ENCODE results near the gene PIGX. TPM values are rescaled to one million over a fixed set of nuclear protein-coding genes. Genes with fewer than 3 reads are reported as not detected.

Gene PIGX
- total RNA-seq, 1 donor from 2014 or later: 37.8 TPM

- peaks cover 28% of the 10 kb centered on the region for H3K4me1 Mint-ChIP-seq
- H3K4me3 Mint-ChIP-seq: no peak overlapping the region
- H3K27ac Mint-ChIP-seq (ENCODE audit: unreplicated experiment): no peak overlapping the region
- peaks cover 4% of the 10 kb centered on the region for H3K9me3 Mint-ChIP-seq
- H3K27me3 Mint-ChIP-seq (ENCODE audit: low read depth): no peaks in the 10 kb centered on the region
- peaks cover 49% of the 10 kb centered on the region for H3K36me3 Mint-ChIP-seq (ENCODE audit: low read depth)
- no peak for DNase-seq (ENCODE audit: low read depth, low spot score)
- no peak for TF ChIP-seq CTCF (conservative IDR thresholded peaks at IDR 0.05)
Measured at GRCh38 chr3:196753201-196753600, 41.0 kb downstream of the PIGX start.

GRCh38 chr3:196754091-196754981, 42.2 kb downstream of the PIGX start:
- Mint-ChIP-seq H3K27me3 (ENCODE audit: low read depth) (no peaks in the 10 kb centered on the region), H3K9me3 (peaks cover 4% of the 10 kb centered on the region), H3K36me3 (ENCODE audit: low read depth) (peaks cover 41% of the 10 kb centered on the region), H3K4me1 (peaks cover 30% of the 10 kb centered on the region), H3K4me3 (no peak overlapping the region), H3K27ac (ENCODE audit: unreplicated experiment) (no peak overlapping the region)
- no peak for DNase-seq (ENCODE audit: low read depth, low spot score)
- TF ChIP-seq CTCF (conservative IDR thresholded peaks at IDR 0.05): no peak

- no peak for DNase-seq (ENCODE audit: low read depth, low spot score)
- peaks cover 8% of the 10 kb centered on the region for H3K9me3 Mint-ChIP-seq
- no peak for TF ChIP-seq CTCF (conservative IDR thresholded peaks at IDR 0.05)
- peaks cover 43% of the 10 kb centered on the region for H3K36me3 Mint-ChIP-seq (ENCODE audit: low read depth)
- H3K4me3 Mint-ChIP-seq: no peak overlapping the region
- H3K27me3 Mint-ChIP-seq (ENCODE audit: low read depth): no peaks in the 10 kb centered on the region
- peak overlapping the region; percentile 80 for H3K27ac Mint-ChIP-seq (ENCODE audit: unreplicated experiment)
- peaks cover 30% of the 10 kb centered on the region for H3K4me1 Mint-ChIP-seq
Measured at GRCh38 chr3:196756732-196757131, 44.6 kb downstream of the PIGX start.

- Mint-ChIP-seq H3K27me3 (ENCODE audit: low read depth) (no peaks in the 10 kb centered on the region), H3K9me3 (peaks cover 10% of the 10 kb centered on the region)
Measured at GRCh38 chr3:196757876-196758739, 45.9 kb downstream of the PIGX start.

More at GRCh38 chr3:196757876-196758739, 45.9 kb downstream of the PIGX start:
- TF ChIP-seq CTCF (conservative IDR thresholded peaks at IDR 0.05): no peak
- Mint-ChIP-seq H3K4me3 (no peak overlapping the region), H3K36me3 (ENCODE audit: low read depth) (peaks cover 50% of the 10 kb centered on the region), H3K4me1 (peaks cover 30% of the 10 kb centered on the region), H3K27ac (ENCODE audit: unreplicated experiment) (peak overlapping the region; percentile 89)
- no peak for DNase-seq (ENCODE audit: low read depth, low spot score)
